Kidney (tissue), 14 donors: ENCODE measurements around the gene P2RX2. TPM values are rescaled to one million over a fixed set of nuclear protein-coding genes. Genes with fewer than 3 reads are reported as not detected.

Experiments
- DNase-seq, 5 donors: peaks; one replicate each; pipeline ENCODE4 v3.0.0-alpha.2; 2013 to 2020
- FAIRE-seq: peaks from 2 replicates; lab custom pipeline; 2012; peaks lifted over from hg19 to GRCh38; lab: Jason Lieb, UNC
- H3K27ac ChIP-seq, 2 donors: one replicate each; pipeline ENCODE4 v1.7.0; 2013; ENCODE audit warnings: low read depth in 2 of 2, low read length in 2 of 2, inconsistent platforms in 1 of 2
- H3K27me3 ChIP-seq: one replicate; pipeline ENCODE4 v1.7.1; 2013; ENCODE audit warnings: low read length, inconsistent platforms; ENCODE audit not compliant: control insufficient read depth, insufficient read depth
- H3K36me3 ChIP-seq, 3 donors: one replicate each; pipeline versions ENCODE4 v1.7.0 to v1.7.1; 2013; ENCODE audit warnings: low read length in 3 of 3, control low read depth in 1 of 3, inconsistent platforms in 1 of 3; ENCODE audit not compliant: insufficient read depth in 3 of 3, control insufficient read depth in 2 of 3
- H3K4me1 ChIP-seq, 3 donors: one replicate each; pipeline versions ENCODE4 v1.7.0 to v1.7.1; 2013; ENCODE audit warnings: low read length in 3 of 3, inconsistent platforms in 1 of 3, low read depth in 1 of 3; ENCODE audit not compliant: control insufficient read depth in 2 of 3, insufficient read depth in 2 of 3
- H3K4me3 ChIP-seq, 3 donors: one replicate each; pipeline versions ENCODE4 v1.7.0 to v1.8.1; 2013; ENCODE audit warnings: low read length in 3 of 3, control low read depth in 1 of 3, inconsistent platforms in 1 of 3
- H3K9ac ChIP-seq, 3 donors: one replicate each; pipeline versions ENCODE4 v1.7.0 to v1.7.1; 2013; ENCODE audit warnings: low read length in 3 of 3, control low read depth in 1 of 3, inconsistent platforms in 1 of 3
- H3K9me3 ChIP-seq, 3 donors: one replicate each; pipeline versions ENCODE4 v1.7.0 to v1.7.1; 2013; ENCODE audit warnings: low read length in 3 of 3, control low read depth in 1 of 3, inconsistent platforms in 1 of 3; ENCODE audit not compliant: control insufficient read depth in 2 of 3, insufficient read depth in 1 of 3
- CTCF ChIP-seq: IDR thresholded peaks from 3 replicates; pipeline ENCODE4 v1.5.1; 2012; ENCODE audit warnings: mild to moderate bottlenecking, moderate library complexity, borderline replicate concordance; ENCODE audit not compliant: insufficient read depth; ENCODE audit errors: extremely low read depth
- intact Hi-C: fragments of 100-400 bp; cut with DNase I; formaldehyde crosslinking; loops from one replicate; pipeline ENCODE4 v1.11.1; 2022
- polyA plus RNA-seq: library from polyadenylated mRNA; stranded (reverse); fragments of 350-450 nt; fragmentation: Illumina TruSeq; extraction: RNeasy Lipid Tissue Mini Kit (QIAGEN cat#74804); gene quantifications from one replicate; pipeline ENCODE4 v1.2.3, GENCODE V29; 2014; ENCODE audit warnings: low read depth, low replicate concordance; ENCODE audit not compliant: insufficient read depth
- total RNA-seq: library from RNA; stranded (reverse); fragmentation: NEBNext Ultra II Directional; extraction: Animal tissue kit (Norgen Biotek cat#: 25700); gene quantifications from one replicate; pipeline ENCODE4 v1.2.1, GENCODE V29; 2021
- donor health status: control.
- donor health status: control.
- donor health status: control.
- donor health status: control.
- donor health status: control.
- donor health status: DM: yes; HTN: yes; CAD: no.
- donor health status: Normal renal cell carcinoma (clear cell type).

P2RX2 gene
- total and polyA plus RNA-seq, 2 donors from 2014 or later = 0.19 to 0.37 TPM

- peaks cover 7 to 25% (median 14%) of the 10 kb centered on the region in 3 donors for H3K36me3 ChIP-seq
- no peak overlapping the region for H3K27ac ChIP-seq
- intact Hi-C loops = no loop called here
- TF ChIP-seq CTCF = no peak
- DNase-seq = peak in 1 of 5 donors; percentile 61
- FAIRE-seq = no peak
- H3K27me3 ChIP-seq = no peaks in the 10 kb centered on the region
- H3K9ac ChIP-seq = no peak overlapping the region
- H3K9me3 ChIP-seq = peaks cover 0 to 2% (median 0%) of the 10 kb centered on the region in 3 donors
- no peaks in the 10 kb centered on the region for H3K4me1 ChIP-seq
- H3K4me3 ChIP-seq = no peak overlapping the region
Measured at GRCh38 chr12:132632521-132633228, 14.1 kb downstream of the P2RX2 start.

GRCh38 chr12:132633398-132633797 lies 14.8 kb downstream of the P2RX2 start:
- Histone ChIP-seq H3K4me3 (no peak overlapping the region), H3K9ac (no peak overlapping the region), H3K4me1 (no peaks in the 10 kb centered on the region), H3K9me3 (peaks cover 0 to 2% (median 0%) of the 10 kb centered on the region in 3 donors), H3K36me3 (peaks cover 7 to 31% (median 16%) of the 10 kb centered on the region in 3 donors), H3K27me3 (no peaks in the 10 kb centered on the region), H3K27ac (no peak overlapping the region)
- FAIRE-seq (no peak), DNase-seq (no peak)
- intact Hi-C loops = no loop called here
- no peak for TF ChIP-seq CTCF

- Histone ChIP-seq H3K4me3 (no peak overlapping the region), H3K36me3 (peaks cover 7 to 31% (median 16%) of the 10 kb centered on the region in 3 donors), H3K9ac (no peak overlapping the region), H3K4me1 (peaks cover 0 to 2% (median 0%) of the 10 kb centered on the region in 3 donors), H3K27ac (no peak overlapping the region), H3K9me3 (peaks cover 0 to 2% (median 0%) of the 10 kb centered on the region in 3 donors), H3K27me3 (no peaks in the 10 kb centered on the region)
- FAIRE-seq (no peak), DNase-seq (no peak)
- intact Hi-C loops = no loop called here
- TF ChIP-seq CTCF = no peak
Measured at GRCh38 chr12:132633901-132634300, 15.3 kb downstream of the P2RX2 start.
